NK-92 (cell line): ENCODE data around the gene CCSER2.

Experiments
- DNase-seq: peaks from one replicate; lab custom pipeline; 2025; ENCODE audit not compliant: unreplicated experiment; lab: John Stamatoyannopoulos, UW

The CCSER2 gene

GRCh38 chr10:84542522-84543490 lies 214.4 kb downstream of the CCSER2 start:
- no peak for DNase-seq

DNA sequence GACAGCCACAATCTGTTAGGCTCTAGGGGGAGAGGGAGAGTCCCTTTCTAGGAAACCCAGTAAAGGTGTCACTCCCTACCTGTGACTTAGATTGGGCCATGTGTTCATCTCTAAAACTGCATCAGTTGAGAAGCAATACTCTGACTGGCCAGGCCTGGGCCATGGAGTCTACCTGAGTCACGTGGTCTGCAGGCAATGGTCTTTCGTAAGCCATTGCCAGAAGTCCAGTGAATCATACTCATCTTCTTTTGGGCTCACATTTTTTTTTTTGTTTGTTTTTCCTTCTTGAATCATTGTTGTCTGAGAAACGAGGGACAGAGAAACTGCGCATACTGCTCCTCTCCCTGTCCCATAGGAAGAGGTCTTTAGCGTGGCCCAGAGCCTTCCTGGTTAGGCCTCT lies 215.6 kb downstream of the CCSER2 start:
- no peak for DNase-seq

DNA sequence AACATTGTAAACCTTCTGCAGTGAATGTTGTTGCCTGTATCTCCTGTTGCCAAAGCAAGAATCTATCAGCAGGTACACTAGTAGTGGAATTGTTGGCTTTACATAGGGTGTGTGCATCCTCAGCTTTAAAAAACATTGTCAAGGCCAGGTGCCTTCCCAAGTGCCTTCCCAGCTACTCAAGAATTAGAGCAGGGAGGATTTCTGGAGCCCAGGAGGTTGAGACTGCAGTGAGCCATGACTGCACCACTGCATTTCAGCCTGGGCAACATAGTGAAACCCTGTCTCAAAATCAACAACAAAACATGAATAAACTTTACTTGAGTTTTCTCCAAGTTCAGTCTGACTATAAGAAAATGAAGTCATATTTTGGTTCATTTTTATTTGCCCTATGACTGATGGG lies 217.3 kb downstream of the CCSER2 start:
- no peak for DNase-seq

DNA sequence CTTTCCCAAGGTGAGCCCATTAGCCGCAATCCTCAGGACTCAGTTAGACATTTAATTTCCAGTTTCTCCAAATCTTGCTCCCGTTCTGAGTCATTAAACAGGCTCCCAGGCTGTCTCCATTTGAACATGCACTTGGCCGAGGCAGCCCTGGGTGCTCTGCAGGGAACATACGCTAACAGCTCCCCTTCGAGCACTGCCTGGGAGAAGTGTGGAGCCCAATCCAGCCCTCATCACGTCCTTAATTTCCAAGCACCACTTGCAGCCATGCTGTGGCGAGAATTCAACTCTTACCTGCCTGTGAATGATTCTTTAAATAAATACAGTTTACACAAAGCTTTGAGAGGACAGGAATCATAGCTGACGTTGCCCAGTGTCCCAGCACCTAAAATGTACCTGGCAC lies 218.2 kb downstream of the CCSER2 start:
- no peak for DNase-seq

DNA sequence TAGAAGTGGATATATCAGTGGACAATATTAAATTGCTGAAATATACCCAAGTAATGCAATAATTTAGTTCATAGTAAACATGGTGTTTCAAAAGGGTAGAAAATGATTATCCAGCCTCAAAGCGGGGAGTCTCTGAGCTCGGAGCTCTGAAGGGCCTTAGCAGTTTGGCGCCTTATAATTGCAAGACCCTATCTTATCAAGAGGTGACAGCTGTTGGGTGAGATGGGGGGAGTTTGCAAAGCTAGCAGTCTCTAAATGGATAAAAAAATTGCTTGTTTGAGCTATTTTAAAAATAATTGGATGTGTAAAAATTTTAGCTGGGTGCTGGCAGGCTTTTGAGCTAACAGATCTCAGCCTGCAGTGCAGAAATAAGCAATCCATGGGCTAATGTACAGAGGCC lies 219.2 kb downstream of the CCSER2 start:
- no peak for DNase-seq

- no peak for DNase-seq
Measured at GRCh38 chr10:84548869-84549268, 220.5 kb downstream of the CCSER2 start.

DNA sequence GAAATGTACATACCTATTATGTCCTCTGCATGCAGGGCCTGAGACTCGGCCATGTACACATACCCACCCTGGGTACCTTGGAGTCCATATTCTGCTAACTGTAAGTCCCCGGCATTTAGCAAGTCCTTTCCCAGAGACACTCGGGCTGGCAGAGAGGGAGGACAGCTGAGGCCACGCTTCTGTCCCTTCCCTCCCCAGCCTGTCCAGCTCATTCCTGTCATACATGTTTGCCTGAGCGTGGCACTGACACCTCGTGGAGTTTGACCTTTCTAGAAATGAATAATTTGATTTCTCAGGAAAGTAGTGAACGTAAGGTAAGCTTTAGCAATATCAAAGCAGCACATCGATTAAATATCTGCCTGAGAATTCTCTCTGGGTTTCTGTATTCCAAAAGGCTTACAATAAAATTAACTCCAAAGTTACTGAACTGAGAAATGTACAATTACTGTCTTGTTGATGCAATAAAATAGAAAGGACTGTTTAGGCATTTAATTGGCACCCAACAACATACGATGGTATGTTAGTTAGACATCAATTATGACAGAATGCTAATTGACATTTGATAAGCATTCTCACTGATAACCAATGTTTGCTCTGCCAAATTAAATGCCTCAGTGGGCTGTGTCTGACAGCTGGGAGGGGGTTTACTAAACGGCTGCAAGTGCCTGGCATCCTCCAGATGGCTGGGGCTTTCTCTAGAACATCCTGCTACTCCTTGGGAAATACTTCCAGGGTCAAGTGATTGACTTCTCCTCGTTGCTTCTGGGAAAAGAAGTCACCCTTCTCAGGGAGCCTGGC lies 221.2 kb downstream of the CCSER2 start:
- DNase-seq: no peak

DNA sequence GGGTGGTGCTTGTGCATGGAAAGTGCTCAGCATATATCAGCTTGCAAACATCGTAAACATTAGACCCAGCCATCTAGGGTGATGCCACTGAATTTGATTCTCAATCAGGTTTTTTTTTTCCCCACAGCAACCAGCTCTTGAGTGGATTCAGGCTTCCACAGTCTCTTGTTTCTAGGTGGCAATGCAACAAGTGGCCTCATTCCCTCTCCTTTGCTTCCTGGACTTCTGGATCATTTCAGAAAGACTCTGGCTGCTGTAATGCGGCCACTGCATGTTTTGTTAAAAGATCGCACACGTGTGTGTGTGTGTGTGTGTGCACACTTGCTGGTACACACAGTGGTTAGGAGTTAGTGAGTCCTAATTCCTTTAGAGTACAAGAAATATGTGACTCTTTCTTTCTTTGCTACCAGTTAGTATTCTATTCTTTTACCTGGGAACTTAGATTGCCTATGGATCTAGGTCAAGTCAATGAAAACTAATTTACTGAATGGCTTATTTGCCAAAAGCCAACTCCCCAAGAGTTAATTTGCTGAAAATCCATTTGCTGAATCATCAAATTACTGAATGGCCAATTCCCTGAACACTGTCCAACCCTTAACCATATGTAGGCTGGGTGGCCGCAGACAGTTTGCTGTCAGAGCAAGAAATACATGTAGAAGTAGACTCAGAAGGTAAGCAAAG lies 222.5 kb downstream of the CCSER2 start:
- DNase-seq: no peak

DNA sequence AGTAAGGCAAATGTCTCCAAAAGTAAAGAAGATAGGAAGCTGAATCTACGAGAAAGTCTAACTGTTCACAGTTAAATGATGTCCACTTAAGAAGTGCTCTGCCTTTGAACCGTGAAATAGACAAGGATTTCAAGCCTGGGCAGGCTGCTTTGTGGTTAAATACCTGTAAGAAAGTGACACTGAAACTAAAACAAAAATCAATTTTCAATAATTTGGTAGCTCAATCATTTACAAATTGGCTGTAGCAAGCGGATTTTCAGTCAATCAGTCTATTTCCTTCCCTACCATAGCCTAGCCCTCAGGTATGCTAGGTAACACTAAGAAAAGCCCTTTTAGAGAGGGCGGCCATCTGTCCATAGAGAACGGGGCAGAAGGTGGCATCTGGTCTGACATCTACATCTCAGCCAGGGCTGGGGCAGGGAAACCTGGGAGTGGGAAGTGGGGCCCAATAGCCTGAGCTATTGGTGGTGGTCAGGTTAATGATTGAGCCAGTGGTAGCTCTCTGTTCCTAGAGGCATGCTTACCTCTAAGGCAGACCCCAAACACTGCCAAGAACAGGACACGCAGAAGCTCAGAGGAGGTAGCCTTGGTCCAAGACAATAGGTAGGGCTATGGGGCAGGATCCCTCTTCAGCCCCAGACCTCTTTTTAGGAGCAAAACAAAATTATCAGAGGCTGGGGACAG lies 223.2 kb downstream of the CCSER2 start:
- no peak for DNase-seq

DNA sequence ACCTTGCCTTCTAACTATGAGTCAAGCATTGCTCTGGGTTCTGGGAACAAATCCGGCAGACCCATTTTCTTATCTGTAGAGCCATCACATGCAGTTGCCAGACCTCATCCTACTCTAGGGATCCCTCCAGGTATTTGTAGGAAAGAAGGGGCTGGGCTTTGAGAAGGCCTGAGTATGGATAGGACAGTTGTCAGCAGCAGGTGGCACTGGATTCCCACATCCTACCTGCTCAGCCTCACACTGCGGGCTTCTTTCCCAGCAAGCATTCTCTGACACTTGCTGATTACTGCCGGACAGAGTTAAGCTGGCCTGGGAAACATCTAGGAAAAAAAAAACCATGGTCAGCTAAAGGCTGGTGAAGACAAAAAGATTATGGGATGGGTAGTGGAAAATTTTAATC lies 224.1 kb downstream of the CCSER2 start:
- DNase-seq: no peak

GRCh38 chr10:84562592-84562991 lies 234.2 kb downstream of the CCSER2 start:
- no peak for DNase-seq

GRCh38 chr10:84563355-84563754 lies 235.0 kb downstream of the CCSER2 start:
- DNase-seq: no peak

- DNase-seq: no peak
Measured at GRCh38 chr10:84563868-84564267, 235.5 kb downstream of the CCSER2 start.

DNA sequence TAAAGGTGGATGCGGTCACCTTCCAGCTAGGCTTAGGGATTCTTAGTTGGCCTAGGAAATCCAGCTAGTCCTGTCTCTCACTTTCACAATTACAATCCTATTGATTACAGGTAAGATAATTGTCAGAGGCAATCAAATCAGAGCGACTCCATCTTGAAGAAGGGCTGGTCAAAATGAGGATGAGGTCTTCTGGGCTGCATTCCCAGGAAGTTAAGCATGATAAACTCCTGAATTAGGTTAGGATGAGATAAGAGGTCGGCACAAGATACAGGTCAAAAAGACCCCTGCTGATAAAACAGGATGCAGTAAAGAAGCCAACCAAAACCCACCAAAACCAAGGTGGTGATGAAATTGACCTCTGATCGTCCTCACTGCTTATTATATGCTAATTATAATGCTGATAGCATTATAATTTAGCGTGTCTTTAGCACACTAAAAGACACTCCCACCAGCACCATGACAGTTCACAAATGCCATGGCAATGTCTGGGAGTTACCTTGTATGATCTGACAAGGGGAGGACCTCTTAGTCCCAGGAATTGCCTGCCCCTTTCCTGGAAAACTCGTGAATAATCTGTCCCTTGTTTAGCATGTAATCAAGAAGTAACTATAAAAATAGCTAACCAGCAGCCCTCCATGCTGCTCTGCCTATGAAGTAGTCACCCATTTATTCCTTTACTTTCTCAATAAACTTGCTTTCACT lies 237.6 kb downstream of the CCSER2 start:
- no peak for DNase-seq

DNA sequence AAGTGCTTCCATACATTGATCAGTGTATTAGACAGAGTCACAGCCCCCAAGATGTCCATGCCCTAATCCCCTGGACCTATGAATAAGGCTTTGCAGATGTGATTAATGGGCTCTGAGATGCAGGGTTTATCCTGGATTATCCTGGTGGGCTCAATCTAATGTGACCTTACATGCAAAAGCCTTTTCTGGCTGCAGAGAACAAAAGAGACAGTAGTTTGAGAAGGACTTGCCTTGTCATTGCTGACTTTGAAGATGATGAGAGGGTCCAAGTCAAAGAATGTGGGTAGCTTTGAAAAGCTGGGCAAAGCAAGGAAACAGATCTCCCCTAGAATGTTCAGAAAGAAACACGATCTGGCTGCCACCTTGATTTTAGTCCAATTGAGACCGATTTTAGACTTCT lies 238.7 kb downstream of the CCSER2 start:
- no peak for DNase-seq
